GM18858 (cell line): ENCODE results near the gene ARID1A.

Experiments used
- ATAC-seq: cut with Tn5 transposase; IDR thresholded peaks from one replicate; pipeline ENCODE4 v1.9.1; 2021; ENCODE audit not compliant: unreplicated experiment

The ARID1A gene

DNA sequence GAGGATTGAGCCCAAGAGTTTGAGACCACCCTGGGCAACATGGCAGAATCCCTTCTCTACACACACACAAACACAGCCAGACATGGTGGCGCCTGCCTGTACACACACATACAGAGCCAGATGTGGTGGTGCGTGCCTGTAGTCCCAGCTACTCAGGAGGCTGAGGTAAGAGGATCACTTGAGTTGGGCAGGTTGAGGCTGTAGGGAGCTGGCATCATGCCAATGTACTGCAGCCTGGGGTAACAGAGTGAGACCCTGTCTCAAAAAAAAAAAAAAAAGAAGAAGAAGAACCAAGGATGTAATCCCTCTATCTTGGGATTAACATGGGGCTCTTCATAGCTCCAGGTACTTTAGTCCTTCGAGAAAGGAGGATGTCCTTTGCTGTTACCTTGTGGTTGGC, 62.5 kb downstream of the ARID1A start:
- ATAC-seq, result no peak

DNA sequence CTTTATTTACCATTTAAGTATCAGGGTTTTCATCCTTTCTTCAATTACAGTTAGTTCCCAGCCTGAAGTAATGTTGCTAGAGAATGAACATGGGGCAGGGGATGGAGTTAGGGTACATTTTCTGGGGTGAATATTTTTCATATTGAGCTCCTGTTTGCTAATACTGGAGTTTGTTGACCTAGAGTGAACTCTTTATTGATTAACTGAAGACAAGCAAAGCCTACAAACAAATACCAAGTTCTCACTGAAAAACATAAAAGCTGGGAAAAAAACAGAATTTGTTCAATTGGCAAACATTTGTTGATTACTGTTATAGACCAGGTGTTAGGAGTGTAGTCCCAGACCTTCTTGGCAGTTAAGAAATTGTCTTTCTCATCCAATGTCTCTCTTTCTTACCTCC, 63.7 kb downstream of the ARID1A start:
- no peak for ATAC-seq

DNA sequence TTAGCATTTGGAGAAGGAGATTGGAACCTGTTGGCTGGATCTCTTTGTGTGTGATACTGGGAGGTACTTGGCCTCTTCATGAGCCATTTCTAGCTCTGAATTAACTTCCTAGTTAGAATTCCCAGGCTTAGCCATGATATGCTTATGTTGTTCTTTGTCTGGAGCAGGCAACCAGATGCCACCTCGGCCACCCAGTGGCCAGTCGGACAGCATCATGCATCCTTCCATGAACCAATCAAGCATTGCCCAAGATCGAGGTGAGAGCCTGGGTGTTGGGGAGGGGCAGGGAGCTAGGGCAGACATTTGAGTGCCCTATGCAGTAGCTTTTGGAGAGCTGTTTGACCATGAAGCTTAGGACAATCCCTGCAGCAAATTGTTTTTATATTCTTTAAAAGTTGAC, 65.4 kb downstream of the ARID1A start:
- no peak for ATAC-seq

DNA sequence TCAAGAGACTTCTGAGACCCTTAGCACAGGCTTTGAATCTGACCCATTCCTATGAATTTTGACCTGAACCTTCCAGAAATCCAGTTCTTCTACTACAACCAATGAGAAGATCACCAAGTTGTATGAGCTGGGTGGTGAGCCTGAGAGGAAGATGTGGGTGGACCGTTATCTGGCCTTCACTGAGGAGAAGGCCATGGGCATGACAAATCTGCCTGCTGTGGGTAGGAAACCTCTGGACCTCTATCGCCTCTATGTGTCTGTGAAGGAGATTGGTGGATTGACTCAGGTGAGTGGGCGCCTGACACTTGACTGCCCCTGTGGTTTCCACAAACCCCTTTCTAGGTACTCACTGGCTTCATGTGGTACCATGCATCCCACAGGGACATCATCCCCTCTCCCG, 71.9 kb downstream of the ARID1A start:
- no peak for ATAC-seq

- ATAC-seq, result no peak
Observed at GRCh38 chr1:26768755-26769154, 72.9 kb downstream of the ARID1A start.

- no peak for ATAC-seq
Observed at GRCh38 chr1:26771285-26771642, 75.4 kb downstream of the ARID1A start.

- no peak for ATAC-seq
Observed at GRCh38 chr1:26771643-26772321, 76.0 kb downstream of the ARID1A start.

DNA sequence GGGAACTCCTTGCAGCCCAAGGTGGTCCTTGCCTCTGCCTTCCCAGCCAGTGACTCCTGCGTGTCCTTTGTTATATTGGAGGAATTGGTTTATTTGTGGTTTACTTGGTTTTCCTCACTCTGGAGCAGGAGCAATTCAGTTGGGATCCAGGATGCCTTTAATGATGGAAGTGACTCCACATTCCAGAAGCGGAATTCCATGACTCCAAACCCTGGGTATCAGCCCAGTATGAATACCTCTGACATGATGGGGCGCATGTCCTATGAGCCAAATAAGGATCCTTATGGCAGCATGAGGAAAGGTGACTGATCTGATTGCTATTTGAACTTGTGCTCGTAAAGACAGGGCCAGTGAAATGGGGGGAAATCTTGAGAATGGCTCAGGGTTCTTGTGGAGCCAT, 76.9 kb downstream of the ARID1A start:
- ATAC-seq, result no peak

DNA sequence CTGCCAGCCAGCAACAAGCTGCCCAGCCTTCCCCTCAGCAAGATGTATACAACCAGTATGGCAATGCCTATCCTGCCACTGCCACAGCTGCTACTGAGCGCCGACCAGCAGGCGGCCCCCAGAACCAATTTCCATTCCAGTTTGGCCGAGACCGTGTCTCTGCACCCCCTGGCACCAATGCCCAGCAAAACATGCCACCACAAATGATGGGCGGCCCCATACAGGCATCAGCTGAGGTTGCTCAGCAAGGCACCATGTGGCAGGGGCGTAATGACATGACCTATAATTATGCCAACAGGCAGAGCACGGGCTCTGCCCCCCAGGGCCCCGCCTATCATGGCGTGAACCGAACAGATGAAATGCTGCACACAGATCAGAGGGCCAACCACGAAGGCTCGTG, 78.6 kb downstream of the ARID1A start:
- ATAC-seq, result no peak

GRCh38 chr1:26775666-26776065, 79.9 kb downstream of the ARID1A start:
- ATAC-seq, result no peak

DNA sequence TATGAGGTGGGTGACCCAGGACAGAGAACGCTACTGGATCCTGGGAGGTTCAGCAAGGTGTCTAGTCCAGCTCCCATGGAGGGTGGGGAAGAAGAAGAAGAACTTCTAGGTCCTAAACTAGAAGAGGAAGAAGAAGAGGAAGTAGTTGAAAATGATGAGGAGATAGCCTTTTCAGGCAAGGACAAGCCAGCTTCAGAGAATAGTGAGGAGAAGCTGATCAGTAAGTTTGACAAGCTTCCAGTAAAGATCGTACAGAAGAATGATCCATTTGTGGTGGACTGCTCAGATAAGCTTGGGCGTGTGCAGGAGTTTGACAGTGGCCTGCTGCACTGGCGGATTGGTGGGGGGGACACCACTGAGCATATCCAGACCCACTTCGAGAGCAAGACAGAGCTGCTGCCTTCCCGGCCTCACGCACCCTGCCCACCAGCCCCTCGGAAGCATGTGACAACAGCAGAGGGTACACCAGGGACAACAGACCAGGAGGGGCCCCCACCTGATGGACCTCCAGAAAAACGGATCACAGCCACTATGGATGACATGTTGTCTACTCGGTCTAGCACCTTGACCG, 83.4 kb downstream of the ARID1A start:
- no peak for ATAC-seq

GRCh38 chr1:26780344-26780957, 84.6 kb downstream of the ARID1A start:
- no peak for ATAC-seq

- no peak for ATAC-seq
Observed at GRCh38 chr1:26781206-26781825, 85.5 kb downstream of the ARID1A start.

GRCh38 chr1:26782521-26783212, 86.9 kb downstream of the ARID1A start:
- ATAC-seq, result no peak

GRCh38 chr1:26783646-26784022, 87.8 kb downstream of the ARID1A start:
- ATAC-seq, result no peak

DNA sequence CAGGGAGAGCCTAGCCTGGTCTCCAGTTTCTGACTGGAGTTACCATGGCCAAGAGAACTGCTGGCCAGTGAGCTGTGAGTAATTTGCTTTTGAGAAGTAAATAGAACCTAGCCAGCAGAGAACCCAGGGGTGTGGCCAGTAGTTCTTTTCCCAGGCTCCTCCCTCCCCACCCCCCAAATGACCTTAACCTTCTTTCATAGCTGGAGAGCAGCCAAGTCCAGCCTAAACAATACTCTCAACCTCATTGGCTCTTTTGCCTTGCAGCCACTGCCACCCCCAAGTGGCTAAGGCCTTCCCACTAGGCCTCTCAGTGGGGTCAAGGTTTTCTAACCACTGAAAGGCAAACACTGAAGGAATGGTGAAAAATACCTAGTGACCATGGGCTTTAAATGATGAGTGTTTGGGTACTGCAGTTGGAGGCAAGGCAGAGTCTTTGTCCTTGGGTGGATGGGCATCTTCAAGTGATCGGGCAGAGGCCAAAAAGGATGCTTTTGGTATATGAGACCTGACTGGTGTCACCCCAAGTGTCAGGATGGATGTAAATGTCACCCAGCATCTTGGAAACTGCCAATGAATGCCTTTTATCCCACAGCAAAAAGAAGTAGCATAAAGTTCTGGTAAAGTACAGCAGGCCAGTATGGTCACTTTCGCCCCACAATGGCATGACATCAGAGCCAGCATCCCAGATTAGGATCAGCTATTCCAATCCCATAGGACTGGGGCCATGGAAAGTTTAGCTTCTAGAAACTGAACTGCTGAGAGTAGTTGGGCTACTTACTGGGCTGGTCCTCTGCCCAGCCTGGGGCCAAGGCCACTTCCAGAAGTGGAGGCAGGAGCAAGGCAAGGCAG, 88.4 kb downstream of the ARID1A start:
- ATAC-seq, result no peak

GRCh38 chr1:26784886-26785285, 89.1 kb downstream of the ARID1A start:
- no peak for ATAC-seq

DNA sequence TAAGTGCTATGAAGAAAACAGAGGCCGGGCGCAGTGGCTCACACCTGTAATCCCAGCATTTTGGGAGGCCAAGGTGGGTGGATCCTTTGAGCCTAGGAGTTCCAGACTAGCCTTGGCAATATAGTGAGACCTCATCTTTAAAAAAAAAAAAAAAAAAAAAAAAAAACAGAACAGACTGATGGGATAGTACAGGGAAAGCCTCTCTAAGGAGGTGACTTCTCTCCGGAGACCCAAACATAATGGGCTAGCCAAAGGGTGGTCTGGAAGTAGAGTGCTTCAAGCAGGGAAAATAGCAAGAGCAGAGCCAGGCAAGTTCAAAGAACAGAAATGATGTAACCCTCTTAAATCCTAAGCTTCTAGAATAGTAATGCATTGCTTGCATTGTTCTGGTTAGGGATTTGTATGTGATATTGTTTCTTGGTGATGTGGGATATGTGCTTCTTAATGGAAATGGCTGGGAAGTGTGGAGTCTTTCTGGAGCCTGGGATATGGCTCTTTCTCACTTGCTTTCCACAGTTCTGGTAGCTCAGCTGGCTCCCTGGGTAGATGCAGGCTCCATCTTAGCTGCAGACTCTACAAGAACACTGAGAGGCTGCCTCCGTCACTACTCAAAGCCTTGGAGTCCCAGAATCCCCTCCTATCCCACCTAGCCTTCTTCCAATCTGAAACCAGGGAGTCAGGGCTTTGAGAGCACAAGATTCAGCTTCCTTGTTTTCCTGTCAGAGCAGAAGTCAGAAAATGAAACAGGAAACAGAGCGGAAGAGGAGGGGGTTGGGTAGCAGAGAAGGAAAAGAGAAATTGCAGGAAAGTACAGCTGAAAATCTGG, 90.0 kb downstream of the ARID1A start:
- no peak for ATAC-seq

DNA sequence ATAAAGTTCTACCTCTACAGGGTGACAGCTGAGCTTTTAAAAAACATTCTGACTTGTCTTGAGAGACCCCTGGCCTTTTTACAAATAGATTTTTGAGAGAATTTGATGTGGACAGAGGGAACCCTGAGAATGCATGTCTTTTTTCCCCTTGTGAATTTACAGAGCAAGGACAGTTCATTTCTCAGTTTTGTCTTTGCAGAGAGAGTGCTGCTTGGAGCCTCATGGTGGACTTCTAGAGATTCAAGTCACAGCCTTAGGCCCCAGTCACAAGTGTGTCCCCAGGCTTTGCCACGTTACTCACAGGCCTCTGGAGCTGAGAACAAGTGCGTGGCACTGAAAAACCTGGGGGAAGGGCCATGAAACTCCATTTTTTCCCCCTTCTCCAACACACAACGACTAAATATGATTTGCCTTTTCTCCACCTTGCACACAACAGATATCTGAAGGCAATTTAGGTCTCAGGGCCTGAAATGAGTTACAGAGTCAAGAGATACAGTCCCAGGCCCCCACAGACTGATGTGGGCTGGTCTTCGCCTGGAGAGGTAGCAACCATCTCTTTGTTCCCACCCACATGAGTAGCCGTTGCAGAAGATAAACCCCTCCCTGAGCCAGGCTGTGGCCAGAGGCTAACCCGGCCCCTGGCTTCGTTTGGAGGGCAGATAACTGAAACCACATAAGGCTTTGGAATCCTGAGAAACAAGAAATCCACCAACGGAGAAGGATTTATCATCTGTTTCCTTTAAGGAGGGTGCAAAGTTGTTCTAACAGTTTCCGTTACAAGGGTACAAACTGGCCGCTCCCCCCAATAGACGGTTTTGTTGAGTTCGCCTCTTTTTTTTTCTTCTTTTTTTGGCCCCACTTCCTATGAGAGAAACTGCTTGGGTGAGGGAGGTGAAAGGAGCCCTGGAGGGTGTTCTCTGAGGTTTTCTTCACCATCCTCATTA, 90.9 kb downstream of the ARID1A start:
- no peak for ATAC-seq
